Loucy (cell line): ENCODE data around the gene IGSF21.
"Not testable (repeated sequence)": the region's sequence is repeated elsewhere in the genome, so short reads cannot be mapped to it uniquely, and the experiment has no call there.

Source experiments
- H2AFZ ChIP-seq: fragments of 200-600 bp; sonication (generic); 2 replicates; pipeline ENCODE4 v1.6.0; 2016; ENCODE audit warnings: antibody characterized with exemption, mild to moderate bottlenecking, low read length, moderate library complexity
- H3F3A ChIP-seq: fragments of 200-600 bp; 2 replicates; pipeline ENCODE4 v1.6.0; 2016; ENCODE audit warnings: antibody characterized with exemption, low read depth, mild to moderate bottlenecking
- H3K27me3 ChIP-seq: fragments of 200-600 bp; sonication (generic); 2 replicates; pipeline ENCODE4 v1.6.1; 2014; ENCODE audit warnings: low read length, mild to moderate bottlenecking; ENCODE audit not compliant: insufficient read depth, poor library complexity, severe bottlenecking
- H3K36me3 ChIP-seq: fragments of 200-600 bp; sonication (generic); 2 replicates; pipeline ENCODE4 v1.6.1; 2016; ENCODE audit warnings: low read length; ENCODE audit not compliant: insufficient read depth
- H3K4me1 ChIP-seq: fragments of 200-600 bp; sonication (generic); 2 replicates; pipeline ENCODE4 v1.5.1; 2014; ENCODE audit warnings: low read length, mild to moderate bottlenecking; ENCODE audit not compliant: insufficient read depth, poor library complexity, severe bottlenecking
- H3K4me2 ChIP-seq: fragments of 200-600 bp; sonication (generic); 2 replicates; pipeline ENCODE4 v1.6.0; 2014; ENCODE audit warnings: antibody characterized with exemption, low read length, low read depth, mild to moderate bottlenecking; ENCODE audit not compliant: poor library complexity, severe bottlenecking
- H3K4me3 ChIP-seq: fragments of 200-600 bp; sonication (generic); 2 replicates; pipeline ENCODE4 v1.5.1; 2014; ENCODE audit warnings: low read length, mild to moderate bottlenecking, mixed read lengths; ENCODE audit not compliant: poor library complexity, severe bottlenecking
- H3K79me2 ChIP-seq: fragments of 200-600 bp; sonication (generic); 2 replicates; pipeline ENCODE4 v1.6.1; 2014; ENCODE audit warnings: low read length; ENCODE audit not compliant: insufficient read depth
- H3K9ac ChIP-seq: fragments of 200-600 bp; sonication (generic); 2 replicates; pipeline ENCODE4 v1.6.0; 2014; ENCODE audit warnings: mild to moderate bottlenecking, low read depth, low read length, moderate library complexity; ENCODE audit not compliant: poor library complexity, severe bottlenecking
- H3K9me2 ChIP-seq: fragments of 200-600 bp; sonication (generic); replicated peaks from 2 replicates; pipeline ENCODE4 v1.6.1; 2016; ENCODE audit warnings: low read depth, low read length, mixed read lengths
- H3K9me3 ChIP-seq: fragments of 200-600 bp; sonication (generic); 2 replicates; pipeline ENCODE4 v1.6.1; 2014; ENCODE audit warnings: mild to moderate bottlenecking, antibody characterized with exemption, low read length, low read depth; ENCODE audit not compliant: insufficient read depth
- H4K20me1 ChIP-seq: fragments of 200-600 bp; sonication (generic); 2 replicates; pipeline ENCODE4 v1.6.0; 2014; ENCODE audit warnings: antibody characterized with exemption, low read length, mild to moderate bottlenecking; ENCODE audit not compliant: insufficient read depth, poor library complexity, severe bottlenecking
- CTCF ChIP-seq: fragments of 200-600 bp; sonication (generic); conservative IDR thresholded peaks from 2 replicates; pipeline ENCODE4 v1.5.1; 2014; ENCODE audit warnings: mild to moderate bottlenecking, antibody characterized with exemption, low read length
- EZH2phosphoT487 ChIP-seq: fragments of 200-600 bp; IDR thresholded peaks from 2 replicates; pipeline ENCODE4 v1.6.1; 2018; ENCODE audit warnings: antibody characterized with exemption, mild to moderate bottlenecking, moderate library complexity, borderline replicate concordance

Gene IGSF21

GRCh38 chr1:18414321-18414720 is 306.7 kb downstream of the IGSF21 start:
- Histone ChIP-seq H3K9me2 (no peaks in the 10 kb centered on the region), H3K4me1 (no peaks in the 10 kb centered on the region), H3K4me3 (no peak overlapping the region), H2AFZ (no peak overlapping the region), H3K9ac (no peak overlapping the region), H3K4me2 (no peak overlapping the region), H3K79me2 (no peaks in the 10 kb centered on the region), H3K9me3 (peaks cover 4% of the 10 kb centered on the region; the same call in 1 of the 2 replicates), H3F3A (no peaks in the 10 kb centered on the region), H3K36me3 (no peaks in the 10 kb centered on the region), H4K20me1 (no peaks in the 10 kb centered on the region), H3K27me3 (no peaks in the 10 kb centered on the region)
- TF ChIP-seq CTCF (no peak), EZH2phosphoT487 (no peak)

GRCh38 chr1:18414872-18415447 is 307.4 kb downstream of the IGSF21 start:
- Histone ChIP-seq H3K4me2 (no peak overlapping the region), H3K9me3 (peaks cover 4% of the 10 kb centered on the region; the same call in 1 of the 2 replicates), H3F3A (no peaks in the 10 kb centered on the region), H3K9me2 (no peaks in the 10 kb centered on the region), H3K4me1 (no peaks in the 10 kb centered on the region), H3K36me3 (no peaks in the 10 kb centered on the region), H2AFZ (no peak overlapping the region), H3K4me3 (no peak overlapping the region), H4K20me1 (no peaks in the 10 kb centered on the region), H3K9ac (no peak overlapping the region), H3K79me2 (no peaks in the 10 kb centered on the region), H3K27me3 (no peaks in the 10 kb centered on the region)
- TF ChIP-seq CTCF (no peak), EZH2phosphoT487 (no peak)

GRCh38 chr1:18415448-18416027 is 307.9 kb downstream of the IGSF21 start:
- H3K27me3 ChIP-seq: no peaks in the 10 kb centered on the region

GRCh38 chr1:18416126-18416525 is 308.5 kb downstream of the IGSF21 start:
- H3K79me2 ChIP-seq, H3K9ac ChIP-seq, H3K9me2 ChIP-seq, H3F3A ChIP-seq, H3K36me3 ChIP-seq, H2AFZ ChIP-seq, H3K27me3 ChIP-seq, H3K4me1 ChIP-seq, H3K4me2 ChIP-seq, H3K4me3 ChIP-seq, H3K9me3 ChIP-seq, H4K20me1 ChIP-seq: not testable (repeated sequence)

More at GRCh38 chr1:18415448-18416027, 307.9 kb downstream of the IGSF21 start:
- Histone ChIP-seq H3K9me2 (no peaks in the 10 kb centered on the region), H3K9me3 (peaks cover 4% of the 10 kb centered on the region; the same call in 1 of the 2 replicates), H3K4me2 (no peak overlapping the region), H3K79me2 (no peaks in the 10 kb centered on the region), H3K36me3 (no peaks in the 10 kb centered on the region), H4K20me1 (no peaks in the 10 kb centered on the region), H3F3A (no peaks in the 10 kb centered on the region), H2AFZ (no peak overlapping the region), H3K4me1 (no peaks in the 10 kb centered on the region), H3K4me3 (no peak overlapping the region), H3K9ac (no peak overlapping the region)
- no peak for TF ChIP-seq CTCF
